Mucosa of gallbladder (tissue), 1 donor: ENCODE measurements around the gene RELN. TPM values are rescaled to one million over a fixed set of nuclear protein-coding genes. Genes with fewer than 3 reads are reported as not detected.
"Not testable (repeated sequence)": the region's sequence is repeated elsewhere in the genome, so short reads cannot be mapped to it uniquely, and the experiment has no call there.

Experiments
- DNase-seq: peaks from one replicate; pipeline ENCODE4 v3.0.0-alpha.2; 2020; ENCODE audit warnings: low spot score
- total RNA-seq: library from RNA; stranded (reverse); gene quantifications from one replicate; pipeline ENCODE4 v1.2.1, GENCODE V29; 2021
- donor health status: DM: no; HTN: no; CAD: no.

RELN gene
- 1.8 TPM for total RNA-seq

DNA sequence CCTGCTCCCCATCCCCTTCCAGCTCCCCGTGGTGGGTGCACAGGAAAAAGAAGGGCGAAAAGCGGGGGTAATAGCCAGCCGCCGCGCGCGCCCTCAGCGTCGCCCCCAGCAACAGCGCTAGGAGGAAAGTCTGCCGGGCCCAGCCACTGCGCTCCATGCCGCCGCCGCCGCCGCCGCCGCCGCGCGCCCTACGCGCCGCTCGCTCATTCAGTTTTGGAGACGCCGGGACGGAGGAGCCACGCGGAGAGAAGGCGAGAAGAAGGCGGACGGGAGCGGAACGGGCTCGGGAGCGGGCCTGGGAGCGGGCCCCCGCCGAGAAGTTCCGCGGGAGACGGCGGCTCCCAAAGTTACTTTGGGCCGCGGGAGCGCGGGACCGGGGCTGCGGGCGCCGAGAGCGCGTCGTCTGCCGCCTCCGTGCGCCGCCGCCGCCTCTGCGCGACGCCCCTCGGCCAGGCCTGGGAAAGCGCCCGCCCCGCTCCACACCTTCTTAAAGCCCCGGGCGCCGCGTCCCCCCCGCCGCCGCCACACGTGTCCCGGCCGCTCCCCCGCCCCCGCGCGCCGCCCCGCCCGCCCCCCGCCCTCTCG, at the start of gene RELN:
TSS of gene RELN (minus strand) at position 459 of the 585 bp plus-strand sequence. CDS start at position 157, 302 bp downstream.
- no peak for DNase-seq

DNA sequence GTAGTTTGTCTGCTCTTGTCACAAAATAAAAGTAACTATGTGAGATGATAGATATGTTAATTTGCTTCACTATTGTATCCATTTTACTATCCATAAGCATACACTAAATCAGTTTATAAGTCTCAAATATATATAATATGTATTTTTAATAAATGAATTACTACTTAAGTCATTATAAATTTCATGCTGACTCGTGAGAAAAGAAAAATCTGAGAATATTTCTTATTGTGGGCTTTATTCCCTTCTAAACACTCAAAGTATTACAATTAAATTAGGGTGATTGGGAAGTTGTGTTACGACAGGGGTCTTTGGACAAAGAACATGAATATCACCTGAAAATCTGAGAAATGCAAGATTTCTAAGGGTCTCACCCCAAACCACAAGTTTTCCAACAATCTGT, 48.7 kb upstream of the RELN start:
- no peak for DNase-seq

DNA sequence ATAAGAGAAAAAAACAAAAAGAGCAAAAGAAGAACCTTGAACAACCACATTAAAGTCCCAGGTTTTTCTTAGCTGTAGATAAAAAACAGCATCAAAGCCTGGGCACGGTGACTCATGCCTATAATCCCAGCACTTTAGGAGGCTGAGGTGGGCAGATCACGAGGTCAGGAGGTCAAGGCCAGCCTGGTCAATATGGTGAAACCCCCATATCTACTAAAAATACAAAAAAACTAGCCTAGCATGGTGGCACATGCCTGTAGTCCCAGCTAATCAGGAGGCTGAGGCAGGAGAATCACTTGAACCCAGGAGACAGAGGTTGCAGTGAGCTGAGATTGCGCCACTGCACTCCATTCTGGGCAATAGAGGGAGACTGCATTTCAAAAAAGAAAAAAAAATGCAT, 47.4 kb upstream of the RELN start:
- not testable (repeated sequence) for DNase-seq

DNA sequence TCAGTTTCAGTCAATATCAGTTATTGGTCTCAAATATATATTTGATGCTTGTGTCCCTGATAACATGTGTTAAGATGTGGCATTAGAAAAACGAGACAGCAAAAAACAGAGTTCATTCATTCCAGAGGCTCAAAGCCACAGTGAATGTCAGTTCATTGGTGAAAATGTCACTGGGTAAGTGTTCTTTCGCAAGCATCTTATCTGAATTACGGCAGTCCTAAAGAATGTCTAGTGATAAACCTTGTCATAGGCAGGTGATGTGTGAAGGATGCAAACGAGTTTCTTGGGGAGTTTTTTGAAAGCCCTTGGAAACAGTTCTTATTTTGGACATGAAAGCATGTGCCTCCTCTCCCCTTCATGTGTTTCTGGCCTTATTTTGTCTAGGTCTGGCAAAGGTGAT, 45.9 kb upstream of the RELN start:
- no peak for DNase-seq

DNA sequence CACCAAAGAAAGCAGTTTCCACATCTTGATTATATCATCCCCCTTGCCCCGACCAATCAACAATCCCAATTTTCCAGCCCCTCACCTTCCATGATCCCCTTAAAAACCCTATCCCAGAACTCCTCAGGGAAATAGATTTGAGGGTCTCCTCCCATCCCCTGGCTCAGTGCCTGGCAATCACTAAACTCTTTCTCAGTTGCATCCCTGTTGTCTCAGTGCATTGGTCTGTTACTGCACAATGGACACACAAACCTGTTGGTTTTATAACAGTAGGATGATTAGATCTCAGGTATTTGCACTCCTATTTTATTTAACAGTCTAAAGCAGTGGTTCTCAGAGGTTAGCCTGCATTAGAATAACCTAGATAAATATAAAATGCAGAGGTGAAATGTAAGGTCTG, 45.2 kb upstream of the RELN start:
- DNase-seq, result no peak

DNA sequence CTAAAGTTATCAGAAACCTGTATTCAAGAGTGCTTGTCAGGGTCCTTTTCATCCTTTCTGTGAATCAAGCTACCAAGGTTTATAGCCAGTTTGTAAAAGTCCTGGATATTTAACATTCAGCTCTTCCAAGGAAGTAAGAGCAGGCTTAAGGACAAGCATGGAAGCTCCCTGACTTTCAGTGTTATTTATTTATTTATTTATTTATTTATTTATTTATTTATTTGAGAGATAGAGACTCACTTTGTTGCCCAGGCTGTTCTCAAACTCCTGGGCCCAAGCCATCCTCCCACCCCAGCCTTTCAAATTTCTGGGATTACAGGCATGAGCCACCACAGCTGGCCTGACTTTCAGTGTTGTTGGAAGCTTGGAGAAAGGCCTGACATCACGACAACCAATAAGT, 44.4 kb upstream of the RELN start:
- DNase-seq, result no peak

DNA sequence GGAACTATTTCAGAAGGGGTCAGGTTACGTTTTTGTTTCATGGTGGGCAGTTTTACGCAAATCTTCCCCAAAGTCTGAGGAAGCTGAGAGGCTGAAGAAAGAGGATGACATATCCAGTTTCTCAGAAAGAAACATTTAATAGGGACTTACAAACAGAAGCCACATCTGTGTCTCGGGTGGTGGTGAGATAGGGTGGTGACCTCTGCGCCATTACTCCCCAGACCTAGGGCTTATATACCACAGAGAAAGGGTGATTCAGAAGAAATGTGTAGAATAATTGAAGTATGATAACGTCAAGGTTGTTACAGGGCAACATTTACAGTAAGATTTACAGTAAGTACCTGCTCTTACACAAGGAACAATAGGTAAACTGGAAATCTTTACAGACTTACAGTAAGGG, 43.0 kb upstream of the RELN start:
- DNase-seq, result no peak

DNA sequence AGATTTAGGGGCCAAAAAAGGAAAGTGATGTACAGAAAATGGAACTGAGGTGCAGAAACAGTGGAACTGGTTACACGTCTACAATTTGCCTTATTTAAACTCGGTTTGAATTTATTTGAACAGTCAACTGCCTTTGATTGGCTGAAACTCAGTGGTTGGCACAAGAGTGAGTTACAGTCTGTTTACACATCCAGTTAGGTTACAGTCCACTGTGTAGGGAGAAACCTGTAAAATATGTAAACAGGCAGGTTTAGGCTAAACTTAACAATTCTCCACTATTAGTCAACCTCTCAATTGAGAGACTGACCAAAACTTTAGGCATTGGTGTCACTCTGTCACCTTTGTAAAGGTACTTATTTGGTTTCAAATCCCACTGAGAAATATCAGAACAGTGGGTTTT, 40.3 kb upstream of the RELN start:
- DNase-seq, result no peak

DNA sequence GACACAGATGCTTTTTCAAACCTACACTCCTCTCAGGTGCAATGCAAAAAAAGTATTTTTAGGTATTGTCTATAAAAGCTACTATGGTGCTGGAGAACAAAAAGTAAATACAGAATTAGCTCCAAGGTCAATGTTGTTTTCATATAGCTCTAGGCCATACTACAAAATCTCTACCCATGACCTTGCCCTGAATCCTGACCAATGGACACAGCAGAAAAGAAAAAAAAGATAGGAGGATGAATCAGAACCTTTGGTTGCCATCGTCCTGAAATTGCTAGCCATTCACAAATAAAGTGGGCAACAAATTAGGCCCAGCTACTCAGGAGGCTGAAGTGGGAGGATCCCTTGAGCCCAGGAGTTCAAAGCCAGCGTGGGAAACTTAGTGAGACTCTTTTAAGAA, 35.2 kb upstream of the RELN start:
- DNase-seq, result no peak

DNA sequence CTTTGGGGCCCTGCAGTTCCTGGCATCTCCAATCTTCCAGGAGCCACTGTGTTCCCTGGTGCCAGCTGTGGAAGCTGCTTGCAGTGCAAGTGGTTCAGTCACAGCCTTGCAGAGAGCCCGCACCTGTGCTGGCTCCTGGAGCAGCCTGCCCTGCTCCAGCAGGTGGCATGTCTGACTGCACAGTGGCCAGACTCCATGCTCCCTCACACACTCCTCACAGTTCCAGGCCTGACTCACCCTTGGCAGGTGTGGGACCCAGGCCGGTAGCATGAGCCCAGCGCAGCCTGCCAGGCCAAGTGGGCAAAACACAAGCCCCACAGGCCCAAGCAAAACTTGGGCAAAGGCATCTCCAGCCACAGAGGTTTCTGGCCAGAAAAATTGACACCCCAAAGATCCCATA, 33.6 kb upstream of the RELN start:
- no peak for DNase-seq

DNA sequence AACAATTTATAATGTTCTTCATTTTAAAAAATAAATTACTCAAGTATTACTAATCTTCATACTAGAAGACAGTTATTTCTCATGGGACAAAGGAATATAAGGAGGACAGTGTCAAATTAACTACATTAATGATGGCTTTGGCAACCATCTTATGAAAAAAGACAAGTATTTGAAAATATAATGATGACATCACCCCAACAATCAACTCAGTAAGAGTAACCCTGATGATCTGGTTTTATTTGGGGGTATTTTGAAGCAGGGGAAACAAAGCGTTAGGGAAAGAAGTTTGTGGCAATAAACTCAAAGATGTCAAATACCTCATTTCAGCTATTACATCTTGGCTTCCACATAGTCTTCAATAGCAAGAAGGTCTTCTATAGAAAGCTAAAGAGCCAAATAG, 29.0 kb upstream of the RELN start:
- no peak for DNase-seq

DNA sequence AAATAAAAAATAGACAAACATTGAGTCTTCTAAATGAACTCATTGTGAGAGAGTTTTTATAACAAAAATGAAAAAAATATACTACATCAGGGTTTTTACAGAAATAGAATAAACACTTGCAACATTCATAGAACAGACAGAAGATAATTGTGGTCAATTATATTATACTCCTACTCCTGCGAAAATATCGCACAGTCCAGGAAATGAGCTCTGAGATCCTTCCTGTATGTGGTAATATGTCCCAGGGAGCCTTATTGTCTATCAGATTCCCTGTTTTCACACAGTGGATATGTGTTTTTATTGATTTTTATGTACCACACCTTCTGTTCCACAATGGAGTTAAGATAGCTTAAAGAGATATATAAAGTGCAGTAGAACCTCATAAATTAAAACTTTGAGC, 27.5 kb upstream of the RELN start:
- no peak for DNase-seq

DNA sequence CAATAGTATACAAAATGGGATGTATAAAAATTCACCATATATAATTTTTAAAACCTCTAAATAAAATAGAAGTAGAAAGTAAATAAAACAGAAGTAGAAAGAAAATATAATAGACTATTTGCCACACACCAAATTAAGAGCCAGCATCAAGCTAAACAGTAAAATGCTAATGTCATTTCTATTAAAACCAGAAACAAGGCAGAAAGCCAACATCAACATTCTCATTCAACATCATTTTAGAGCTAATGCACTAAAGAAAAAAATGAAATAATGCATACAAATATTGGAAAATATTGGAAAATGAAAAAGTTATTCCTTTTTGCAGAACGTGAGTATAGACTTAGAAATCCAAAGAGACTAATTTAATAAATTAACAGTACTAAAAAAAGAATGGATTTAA, 23.4 kb upstream of the RELN start:
- no peak for DNase-seq

DNA sequence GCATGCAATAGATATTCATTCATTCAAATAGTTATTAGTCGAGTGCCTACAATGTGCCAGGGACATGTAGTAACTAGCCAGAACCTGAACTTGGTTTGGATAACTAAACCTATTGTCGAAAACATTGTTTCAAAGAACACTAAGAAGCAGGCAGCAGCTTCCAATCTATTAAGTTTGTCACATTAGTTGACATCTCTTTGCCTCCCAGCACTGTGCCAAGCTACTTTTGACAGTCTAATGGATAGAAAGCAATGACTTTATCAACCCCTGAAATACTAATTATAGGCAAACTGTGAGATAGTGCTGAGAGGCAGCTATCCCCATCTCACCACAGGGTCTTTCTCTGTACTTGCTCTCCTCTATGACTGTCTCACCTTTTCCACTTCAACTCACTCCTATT, 22.4 kb upstream of the RELN start:
- DNase-seq, result no peak

DNA sequence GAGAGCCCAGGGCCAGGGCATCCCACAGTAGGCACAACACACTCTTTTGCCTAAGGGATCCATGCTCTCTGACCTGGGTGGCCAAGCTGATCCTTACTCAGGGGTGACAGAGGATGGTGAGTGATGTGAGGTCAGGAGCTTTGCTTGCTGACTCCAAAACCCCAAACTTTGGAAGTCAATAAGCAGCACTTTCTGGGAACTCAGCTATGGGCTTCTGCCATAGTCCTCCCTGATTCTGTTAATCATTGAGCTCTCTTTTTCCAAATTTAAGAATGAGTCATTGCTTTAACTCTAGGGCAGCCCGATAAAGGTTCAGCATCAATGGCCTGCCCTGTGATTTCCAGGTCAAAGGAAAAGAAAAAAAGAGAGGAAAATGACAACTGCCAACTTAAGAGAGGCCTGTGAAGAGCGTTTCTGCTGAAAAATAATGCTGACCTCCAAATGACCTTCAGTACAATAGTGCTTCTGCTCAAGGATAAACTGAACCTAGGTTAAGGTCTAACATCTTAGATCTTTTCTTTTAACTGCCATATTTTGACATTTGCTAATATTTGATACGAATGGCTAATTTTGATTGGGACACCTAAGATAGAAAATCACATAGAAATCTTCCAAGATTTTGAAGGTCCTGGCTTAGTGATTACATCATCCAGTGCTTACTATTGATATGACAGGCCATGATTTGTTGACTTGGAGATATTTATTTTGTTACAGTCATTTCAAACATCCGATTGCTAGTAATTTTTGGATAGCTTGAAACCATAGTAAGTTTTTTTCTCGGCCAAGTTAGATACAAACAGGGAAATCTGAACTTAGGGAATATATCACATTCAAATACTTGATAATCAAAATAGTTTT, 20.8 kb upstream of the RELN start:
- no peak for DNase-seq

DNA sequence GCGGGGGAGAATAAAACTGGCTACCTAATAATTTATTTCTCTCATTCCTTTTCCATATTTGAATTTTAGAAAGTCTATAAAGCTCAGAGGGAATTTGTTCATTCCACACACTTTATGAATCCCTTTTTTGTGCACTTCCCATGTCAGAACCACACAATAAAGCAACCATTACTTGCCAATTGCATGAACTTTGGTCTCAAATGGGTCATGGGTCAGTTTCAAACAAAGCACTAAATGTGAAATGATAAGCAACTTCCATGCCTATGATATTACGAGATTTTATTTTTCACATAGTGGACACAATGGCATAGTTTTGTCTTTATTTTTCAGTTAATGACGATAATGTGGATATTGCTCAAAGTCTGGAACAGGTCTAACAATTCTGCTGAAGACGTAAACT, 18.6 kb upstream of the RELN start:
- no peak for DNase-seq

DNA sequence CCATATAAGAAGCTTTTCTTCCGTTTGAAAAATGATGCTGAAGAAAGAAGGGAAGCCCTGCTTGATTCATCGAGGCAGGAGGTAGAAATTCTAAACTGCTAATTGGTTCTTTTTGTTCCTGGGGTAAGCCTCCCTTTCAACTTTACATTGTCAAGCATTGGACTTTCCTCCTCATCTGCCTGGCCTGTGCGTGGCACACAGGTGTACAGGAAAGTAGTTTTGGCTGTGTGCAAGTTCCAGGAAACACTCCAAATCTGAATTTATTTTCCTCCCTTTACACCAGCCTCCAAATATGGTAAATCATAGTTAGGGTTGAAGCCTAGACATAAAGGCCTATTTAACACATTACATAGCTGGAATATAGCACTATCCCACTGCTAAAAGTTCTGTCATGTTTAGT, 18.2 kb upstream of the RELN start:
- no peak for DNase-seq

DNA sequence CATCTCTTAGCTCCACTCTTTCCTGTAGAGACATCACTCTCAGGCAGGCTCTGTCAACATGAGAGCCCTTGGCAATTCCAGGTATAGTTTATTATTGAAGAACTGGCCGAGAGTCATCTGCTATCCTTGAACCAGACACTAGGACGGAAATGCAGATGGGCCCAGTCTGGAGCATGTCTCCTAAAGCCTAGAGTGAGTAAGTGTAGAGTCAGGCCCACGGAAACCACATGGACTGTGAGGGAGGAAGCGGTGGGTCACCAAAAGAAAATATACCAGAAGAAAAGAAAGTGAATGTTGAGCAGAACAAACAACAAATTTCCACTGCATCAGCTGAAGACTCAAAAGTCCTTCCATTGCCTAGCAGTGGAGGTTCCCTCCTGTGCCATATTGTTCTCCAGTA, 15.7 kb upstream of the RELN start:
- DNase-seq, result no peak

DNA sequence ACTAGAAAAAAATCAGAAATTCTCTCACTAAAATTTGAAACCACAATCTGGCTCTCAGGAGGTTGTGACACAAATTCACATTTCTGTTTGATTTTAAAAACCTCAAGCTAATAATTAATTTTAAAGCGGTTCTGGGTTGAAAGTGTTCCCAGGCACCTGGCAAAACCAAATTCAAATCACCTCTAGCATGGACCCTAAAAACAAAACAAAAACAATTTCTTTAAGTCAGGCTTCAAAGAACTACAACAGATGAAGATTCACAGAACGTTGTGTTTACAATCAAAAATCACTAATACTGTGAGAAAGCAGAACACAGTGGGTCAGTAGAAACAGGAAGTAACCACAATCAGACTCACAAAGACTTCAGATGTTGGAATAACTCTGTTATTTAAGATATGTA, 7.2 kb upstream of the RELN start:
- DNase-seq, result no peak

DNA sequence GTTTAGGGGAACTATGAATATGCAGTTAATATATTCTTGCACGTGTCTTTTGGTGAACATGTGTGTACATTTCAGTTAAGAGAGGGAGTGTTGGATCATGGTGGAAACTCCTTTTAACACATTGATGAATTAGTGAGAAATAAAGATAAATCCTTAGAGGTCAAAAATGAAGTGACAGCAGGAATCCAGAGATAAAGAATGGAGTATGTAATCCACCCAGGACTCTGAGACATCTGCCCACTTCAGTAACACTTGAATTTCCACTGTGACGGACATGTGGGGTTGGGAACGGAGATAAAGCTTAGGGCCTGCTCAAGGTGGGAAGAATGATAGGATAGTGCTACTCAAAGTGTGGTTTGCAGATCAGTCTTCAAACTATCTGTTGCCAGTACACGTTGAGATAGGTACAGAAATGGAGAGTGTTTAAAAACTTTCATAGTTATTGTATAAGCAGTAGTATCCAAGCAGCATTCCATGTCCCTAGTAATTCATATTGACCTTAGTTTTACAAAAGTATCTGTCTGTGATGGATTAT, 6.6 kb upstream of the RELN start:
- DNase-seq, result no peak

DNA sequence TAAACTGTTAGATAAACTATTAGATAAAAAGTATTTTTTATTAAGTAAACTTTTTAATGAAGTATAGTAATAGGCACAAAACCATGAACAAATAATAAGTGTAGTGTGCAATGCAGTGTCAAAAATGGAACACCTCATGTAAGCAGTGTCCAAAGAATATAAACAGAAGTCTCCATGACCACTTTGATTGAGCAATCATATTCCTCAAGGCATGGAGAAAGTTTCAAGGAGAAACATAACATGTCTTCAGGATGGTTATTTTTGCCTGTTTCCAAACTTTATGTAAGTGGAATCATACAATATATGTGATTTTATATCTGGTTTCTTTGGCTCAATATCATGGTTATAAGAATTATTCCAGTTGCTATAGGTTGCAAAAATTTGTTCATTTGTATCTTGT, 6.1 kb upstream of the RELN start:
- DNase-seq, result no peak

DNA sequence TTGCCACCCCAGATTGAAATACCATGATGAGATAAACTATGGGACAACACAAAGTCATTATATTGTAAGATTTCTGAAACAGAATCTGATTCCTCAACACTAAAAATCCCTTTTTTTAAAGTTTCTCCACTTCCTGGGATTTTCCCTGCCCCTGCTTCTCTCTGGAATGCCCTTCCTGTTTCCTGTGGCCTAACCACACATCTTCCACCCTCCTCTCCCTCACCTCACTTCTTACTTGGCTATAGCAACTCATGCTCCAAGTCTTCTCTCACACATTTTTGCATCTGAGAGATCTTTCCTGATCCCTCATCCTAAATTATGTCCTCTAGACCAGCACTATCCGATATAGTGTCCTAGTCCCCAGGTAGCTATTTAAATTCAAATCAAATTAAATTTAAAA, 4.1 kb upstream of the RELN start:
- DNase-seq, result no peak

DNA sequence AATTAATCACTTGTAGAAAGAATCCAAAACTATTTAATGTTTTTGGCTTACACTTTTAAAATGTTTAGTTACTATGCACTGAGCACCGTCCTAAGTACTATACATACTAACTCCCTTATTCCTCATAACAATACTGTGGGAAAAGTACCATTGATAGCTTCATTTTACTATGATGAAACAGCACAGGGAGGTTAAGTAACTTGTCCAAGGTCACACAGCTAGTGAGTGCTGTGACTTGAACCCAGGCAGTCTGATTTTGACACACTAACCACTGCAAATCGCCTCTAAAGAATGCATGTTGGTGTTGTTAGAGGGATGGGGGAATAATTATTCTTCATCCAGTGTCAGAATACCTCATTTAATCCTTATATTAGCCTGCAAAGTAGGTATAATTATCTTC, 1.9 kb upstream of the RELN start:
- no peak for DNase-seq

DNA sequence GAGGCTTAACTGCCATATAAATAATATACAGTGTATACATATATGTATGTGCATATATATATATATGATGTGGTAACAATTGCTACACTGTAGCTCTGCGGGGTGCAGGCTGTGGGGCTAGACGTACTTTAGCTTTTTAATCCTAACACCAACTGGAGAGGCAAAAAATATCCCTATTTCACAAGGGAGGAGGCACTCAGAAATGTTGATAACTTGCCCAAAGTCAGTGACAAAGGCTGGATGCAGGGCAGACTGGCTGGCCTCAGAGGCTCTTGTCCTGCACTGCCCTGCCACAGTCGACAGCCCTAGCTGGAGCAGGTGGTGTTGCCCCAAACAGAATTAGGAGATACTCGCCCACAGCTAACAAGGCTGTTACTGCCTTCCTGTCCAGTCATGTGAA, 1.5 kb upstream of the RELN start:
- DNase-seq, result no peak
